Neuronal stem cell (in vitro differentiated cells): ENCODE results near the gene SLFN12. TPM values are rescaled to one million over a fixed set of nuclear protein-coding genes. Genes with fewer than 3 reads are reported as not detected.

Source experiments
- small RNA-seq: library from polyadenylated mRNA; stranded (forward); fragments of <200 nt; extraction: miRNeasy Mini kit (QIAGEN cat#:217004); gene quantifications from one replicate; pipeline ENCODE3, GENCODE V24; 2013; ENCODE audit not compliant: insufficient read depth

SLFN12 gene

Small RNA genes lying within 50 kb of the gene (small RNA-seq; reads per million reads assigned to genes)
- gene AC060766.3: not detected
- not detected for gene AC060766.5
